Measurements from ENCODE around the gene MYL6B. TPM values are rescaled to one million over a fixed set of nuclear protein-coding genes. Genes with fewer than 3 reads are reported as not detected.

The MYL6B gene
- total and polyA plus RNA-seq, 8 donors = 32.6 to 193 (median 161) TPM

DNA sequence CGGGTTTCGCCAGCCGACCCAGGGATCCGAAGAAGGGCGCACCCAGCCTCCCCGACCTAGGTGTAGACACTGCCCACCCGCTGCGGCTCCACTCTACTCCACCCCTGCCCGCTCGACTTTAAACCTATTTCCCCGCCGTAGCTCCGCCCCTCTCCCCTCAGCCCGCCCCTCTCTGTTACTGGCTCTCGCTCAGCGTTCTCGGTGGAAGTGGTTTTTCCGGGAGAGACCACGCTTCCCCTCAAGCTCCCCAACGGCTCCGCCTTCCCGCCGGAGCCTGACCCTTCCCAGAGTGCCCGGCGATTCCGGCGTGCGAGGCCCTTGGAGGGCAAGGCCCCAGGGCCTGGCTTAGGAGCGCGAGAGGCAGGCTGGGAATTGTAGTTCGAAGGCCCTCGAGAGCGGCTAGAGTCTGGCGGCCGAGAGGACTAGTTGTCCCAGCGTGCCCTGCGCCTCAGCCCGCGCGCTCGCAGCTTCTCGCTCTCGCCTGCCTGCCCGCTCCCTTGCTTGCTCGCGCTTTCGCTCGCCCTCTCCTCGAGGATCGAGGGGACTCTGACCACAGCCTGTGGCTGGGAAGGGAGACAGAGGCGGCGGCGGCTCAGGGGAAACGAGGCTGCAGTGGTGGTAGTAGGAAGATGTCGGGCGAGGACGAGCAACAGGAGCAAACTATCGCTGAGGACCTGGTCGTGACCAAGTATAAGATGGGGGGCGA, 48.1 kb upstream of the MYL6B start, which contains the start of gene PA2G4:
Gene PA2G4 (plus strand): TSS at position 451 of the 706 bp plus-strand sequence. CDS start 179 bp downstream, at position 630.
- Histone ChIP-seq H3K27ac (peak within 1 kb of the TSS; percentile 85 to 86), H3K9me3 (no peaks in the 10 kb centered on the region), H3K36me3 (peaks cover 0 to 41% of the 10 kb centered on the region in 2 donors), H3K4me1 (peaks cover 7 to 31% of the 10 kb centered on the region in 2 donors), H3K27me3 (no peaks in the 10 kb centered on the region), H3K4me3 (peak within 1 kb of the TSS; percentile 84 to 87)
- ATAC-seq = peak; percentile 98
- TF ChIP-seq, protein P1, sequence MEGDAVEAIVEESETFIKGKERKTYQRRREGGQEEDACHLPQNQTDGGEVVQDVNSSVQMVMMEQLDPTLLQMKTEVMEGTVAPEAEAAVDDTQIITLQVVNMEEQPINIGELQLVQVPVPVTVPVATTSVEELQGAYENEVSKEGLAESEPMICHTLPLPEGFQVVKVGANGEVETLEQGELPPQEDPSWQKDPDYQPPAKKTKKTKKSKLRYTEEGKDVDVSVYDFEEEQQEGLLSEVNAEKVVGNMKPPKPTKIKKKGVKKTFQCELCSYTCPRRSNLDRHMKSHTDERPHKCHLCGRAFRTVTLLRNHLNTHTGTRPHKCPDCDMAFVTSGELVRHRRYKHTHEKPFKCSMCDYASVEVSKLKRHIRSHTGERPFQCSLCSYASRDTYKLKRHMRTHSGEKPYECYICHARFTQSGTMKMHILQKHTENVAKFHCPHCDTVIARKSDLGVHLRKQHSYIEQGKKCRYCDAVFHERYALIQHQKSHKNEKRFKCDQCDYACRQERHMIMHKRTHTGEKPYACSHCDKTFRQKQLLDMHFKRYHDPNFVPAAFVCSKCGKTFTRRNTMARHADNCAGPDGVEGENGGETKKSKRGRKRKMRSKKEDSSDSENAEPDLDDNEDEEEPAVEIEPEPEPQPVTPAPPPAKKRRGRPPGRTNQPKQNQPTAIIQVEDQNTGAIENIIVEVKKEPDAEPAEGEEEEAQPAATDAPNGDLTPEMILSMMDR (IDR thresholded peaks at IDR 0.05) = no peak
- DNase-seq = peak; percentile 96 to 100 (median 99)
- intact Hi-C loops (cut with DNase I) = no loop called here

DNA sequence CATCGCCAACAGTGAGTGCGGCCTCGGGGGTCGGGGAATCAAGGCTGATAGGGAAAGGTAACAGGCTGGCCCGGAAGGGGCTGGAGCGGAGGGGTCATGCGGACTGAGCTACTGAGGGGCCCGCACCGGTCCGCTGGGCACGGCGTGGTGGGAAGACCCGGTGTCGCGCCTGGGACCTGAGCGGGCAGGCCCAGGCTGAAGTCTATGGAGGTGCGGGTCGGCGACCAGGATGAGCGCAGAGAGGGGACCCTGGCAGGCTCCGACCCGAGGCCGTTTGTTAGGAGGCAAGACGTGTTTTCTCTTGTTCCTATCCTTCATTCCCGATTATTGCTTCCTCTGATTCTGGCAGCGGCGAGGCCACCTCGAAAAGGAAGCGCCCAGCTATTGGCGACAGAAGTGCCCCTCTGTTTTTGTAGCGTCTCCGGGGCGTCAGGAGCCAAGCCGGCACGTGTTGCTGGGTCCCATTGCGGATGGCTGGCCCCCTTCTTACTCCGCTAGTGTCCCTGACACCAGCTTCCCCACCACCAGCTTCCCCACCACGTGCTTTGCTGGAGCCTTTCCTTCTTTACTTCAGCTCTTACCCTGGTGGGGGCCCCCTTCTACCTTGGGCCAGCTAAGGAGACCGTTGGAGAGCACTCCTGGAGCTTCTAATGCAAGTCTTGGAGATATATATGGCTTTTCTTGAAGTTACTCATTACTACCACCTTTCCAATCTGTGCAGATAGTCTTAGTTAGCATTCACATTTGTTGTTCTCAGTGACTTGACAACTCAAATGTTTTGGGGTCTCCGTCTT, 47.4 kb upstream of the MYL6B start:
- ATAC-seq (peak; percentile 42), DNase-seq (peak in 2 of 4 donors; percentile 60 to 84)
- Histone ChIP-seq H3K4me3 (peak overlapping the region; percentile 84 to 87), H3K27ac (peak overlapping the region; percentile 85), H3K4me1 (peaks cover 7 to 31% of the 10 kb centered on the region in 2 donors), H3K9me3 (no peaks in the 10 kb centered on the region), H3K27me3 (no peaks in the 10 kb centered on the region), H3K36me3 (peaks cover 0 to 47% of the 10 kb centered on the region in 2 donors)
- TF ChIP-seq, protein P1 (IDR thresholded peaks at IDR 0.05) = no peak
- intact Hi-C loops (cut with DNase I) = no loop called here

DNA sequence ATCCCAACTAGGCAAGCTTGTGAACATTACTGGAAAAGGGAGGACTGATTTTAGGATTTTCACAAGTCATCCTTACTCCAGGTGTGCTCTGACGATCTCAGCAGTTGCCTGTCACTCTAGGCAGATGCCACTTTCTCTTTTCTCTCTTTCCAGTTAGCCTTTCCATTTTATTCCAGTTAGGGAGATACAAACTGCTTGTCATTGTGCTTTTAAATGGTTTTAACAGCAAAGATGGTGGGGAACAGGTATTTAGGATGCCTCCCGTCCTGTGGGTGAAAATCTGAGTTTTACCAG, 46.8 kb upstream of the MYL6B start:
- Histone ChIP-seq H3K9me3 (no peaks in the 10 kb centered on the region), H3K4me3 (peak overlapping the region; percentile 84 to 87), H3K27ac (peak overlapping the region in 1 of 2 donors; percentile 85), H3K4me1 (peaks cover 7 to 31% of the 10 kb centered on the region in 2 donors), H3K27me3 (no peaks in the 10 kb centered on the region), H3K36me3 (peaks cover 0 to 52% of the 10 kb centered on the region in 2 donors)
- no peak for ATAC-seq
- TF ChIP-seq, protein P1 (IDR thresholded peaks at IDR 0.05) = no peak
- no peak for DNase-seq
- intact Hi-C loops (cut with DNase I) = no loop called here

DNA sequence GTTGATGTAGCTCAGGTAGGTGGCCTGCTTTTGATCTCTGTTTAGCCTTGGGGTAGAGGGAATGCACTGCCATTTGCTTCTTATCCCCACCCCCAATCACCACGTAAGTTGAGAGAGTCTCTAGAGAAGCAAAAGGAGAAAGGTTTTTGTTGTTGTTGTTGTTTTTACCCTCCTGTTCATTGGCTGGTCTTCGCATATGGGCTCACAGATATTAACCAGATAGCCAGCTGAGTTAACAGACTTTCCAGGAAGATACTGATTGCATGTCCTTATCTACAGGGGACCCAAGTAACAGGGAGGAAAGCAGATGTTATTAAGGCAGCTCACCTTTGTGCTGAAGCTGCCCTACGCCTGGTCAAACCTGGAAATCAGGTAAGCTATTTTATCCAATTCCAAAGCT, 45.1 kb upstream of the MYL6B start:
- peaks cover 0 to 58% of the 10 kb centered on the region in 2 donors for H3K36me3 ChIP-seq
- TF ChIP-seq, protein P1 (IDR thresholded peaks at IDR 0.05) = no peak
- ATAC-seq (no peak), DNase-seq (no peak)
- H3K4me3 ChIP-seq = no peak overlapping the region
- peaks cover 7 to 31% of the 10 kb centered on the region in 2 donors for H3K4me1 ChIP-seq
- no peak overlapping the region for H3K27ac ChIP-seq
- intact Hi-C loops (cut with DNase I) = no loop called here
- no peaks in the 10 kb centered on the region for H3K27me3 ChIP-seq
- H3K9me3 ChIP-seq = no peaks in the 10 kb centered on the region

DNA sequence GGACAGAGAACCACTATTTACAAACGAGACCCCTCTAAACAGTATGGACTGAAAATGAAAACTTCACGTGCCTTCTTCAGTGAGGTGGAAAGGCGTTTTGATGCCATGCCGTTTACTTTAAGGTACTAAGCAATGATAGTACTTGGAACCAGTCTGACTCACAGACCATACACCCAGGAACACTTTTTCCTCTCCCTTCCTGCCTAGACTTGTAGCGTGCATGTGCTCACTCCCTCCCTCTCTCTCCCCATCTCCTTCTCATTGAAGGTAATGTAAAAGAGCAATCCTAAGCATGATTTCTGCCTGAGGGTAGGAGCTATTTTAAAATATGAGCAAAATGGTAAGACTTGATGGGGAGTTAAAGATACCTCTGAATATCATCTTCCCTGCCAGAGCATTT, 41.8 kb upstream of the MYL6B start:
- intact Hi-C loops (cut with DNase I) = no loop called here

More for the DNA sequence above, 41.8 kb upstream of the MYL6B start:
- H3K9me3 ChIP-seq = no peaks in the 10 kb centered on the region
- H3K27ac ChIP-seq = no peak overlapping the region
- peaks cover 6 to 18% of the 10 kb centered on the region in 2 donors for H3K4me1 ChIP-seq
- no peak for DNase-seq
- H3K27me3 ChIP-seq = no peaks in the 10 kb centered on the region
- H3K36me3 ChIP-seq = peaks cover 0 to 76% of the 10 kb centered on the region in 2 donors
- no peak overlapping the region for H3K4me3 ChIP-seq
- no peak for ATAC-seq
- TF ChIP-seq, protein P1 (IDR thresholded peaks at IDR 0.05) = no peak

All from left lung (tissue), 10 donors.